K562 (cell line): ENCODE results near the gene FDX1.

Experiments used
- IRF2 ChIP-seq: sonication (generic); formaldehyde crosslinking; IDR thresholded peaks from 2 replicates; pipeline ENCODE4 v1.8.1; 2022; ENCODE audit warnings: mild to moderate bottlenecking, missing genetic modification reagents
- U2AF1 ChIP-seq: fragments of 200-400 bp; formaldehyde crosslinking; optimal IDR thresholded peaks from 2 replicates; pipeline ENCODE3; 2017; ENCODE audit warnings: mild to moderate bottlenecking, low read depth, low read length, moderate library complexity
- TF ChIP-seq, protein P1 (sequence below), 3 experiments: IDR thresholded peaks in 2 of 3; conservative IDR thresholded peaks in 1 of 3; 2 replicates each; pipeline ENCODE4 v1.5.1; 2011 to 2012; ENCODE audit warnings: low read length in 3 of 3, mild to moderate bottlenecking in 3 of 3, control low read depth in 2 of 3, improper control_type of control experiment in 1 of 3, inconsistent platforms in 1 of 3, low read depth in 1 of 3, mixed read lengths in 1 of 3, moderate library complexity in 1 of 3; ENCODE audit not compliant: insufficient read depth in 2 of 3

DNA sequence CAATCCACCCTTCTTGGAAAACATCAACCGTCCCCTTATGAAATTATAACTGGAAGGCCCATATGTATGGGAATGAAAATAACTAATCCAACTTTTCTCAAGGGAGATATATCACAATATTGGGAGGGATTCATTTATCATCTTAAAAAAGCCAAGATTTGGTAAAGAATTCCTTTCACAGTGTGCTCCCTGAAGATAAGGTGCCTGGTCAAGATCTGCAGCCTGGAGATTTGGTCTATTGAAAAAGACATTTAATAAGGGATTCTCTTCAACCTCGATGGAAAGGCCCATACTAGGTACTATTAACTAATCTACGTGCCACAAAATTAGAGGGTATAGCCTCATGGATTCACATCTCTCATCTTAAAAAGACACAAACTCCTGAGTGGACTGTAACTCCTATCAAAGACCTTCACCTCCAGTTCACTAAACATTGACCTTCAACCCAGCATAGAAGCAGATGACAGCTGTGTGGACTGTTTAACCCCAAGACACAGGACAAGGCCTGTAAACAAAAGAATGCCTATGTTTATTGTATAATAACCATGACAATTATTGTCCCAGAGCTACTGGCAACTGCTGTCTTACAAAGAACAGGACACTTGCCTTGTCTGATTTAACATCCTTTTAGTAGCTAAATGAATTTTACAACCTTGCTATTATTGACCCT, 4.8 kb upstream of the FDX1 start:
- no peak for TF ChIP-seq U2AF1
- TF ChIP-seq IRF2, result no peak
- TF ChIP-seq, protein P1, sequence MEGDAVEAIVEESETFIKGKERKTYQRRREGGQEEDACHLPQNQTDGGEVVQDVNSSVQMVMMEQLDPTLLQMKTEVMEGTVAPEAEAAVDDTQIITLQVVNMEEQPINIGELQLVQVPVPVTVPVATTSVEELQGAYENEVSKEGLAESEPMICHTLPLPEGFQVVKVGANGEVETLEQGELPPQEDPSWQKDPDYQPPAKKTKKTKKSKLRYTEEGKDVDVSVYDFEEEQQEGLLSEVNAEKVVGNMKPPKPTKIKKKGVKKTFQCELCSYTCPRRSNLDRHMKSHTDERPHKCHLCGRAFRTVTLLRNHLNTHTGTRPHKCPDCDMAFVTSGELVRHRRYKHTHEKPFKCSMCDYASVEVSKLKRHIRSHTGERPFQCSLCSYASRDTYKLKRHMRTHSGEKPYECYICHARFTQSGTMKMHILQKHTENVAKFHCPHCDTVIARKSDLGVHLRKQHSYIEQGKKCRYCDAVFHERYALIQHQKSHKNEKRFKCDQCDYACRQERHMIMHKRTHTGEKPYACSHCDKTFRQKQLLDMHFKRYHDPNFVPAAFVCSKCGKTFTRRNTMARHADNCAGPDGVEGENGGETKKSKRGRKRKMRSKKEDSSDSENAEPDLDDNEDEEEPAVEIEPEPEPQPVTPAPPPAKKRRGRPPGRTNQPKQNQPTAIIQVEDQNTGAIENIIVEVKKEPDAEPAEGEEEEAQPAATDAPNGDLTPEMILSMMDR (IDR thresholded peaks at IDR 0.05 in 2 of 3, conservative IDR thresholded peaks at IDR 0.05 in 1 of 3; ENCODE audit: insufficient read depth in 2 of 3, low read depth in 1 of 3, low read length in 3 of 3), result no peak
